B cell (primary cell): ENCODE data around the gene WFS1.

Experiments
- EZH2 ChIP-seq: IDR thresholded peaks from 2 replicates; pipeline ENCODE4 v1.6.1; 2012; ENCODE audit warnings: borderline replicate concordance, low read depth, mild to moderate bottlenecking, moderate library complexity, low read length; ENCODE audit not compliant: insufficient read depth, poor library complexity, severe bottlenecking
- TF ChIP-seq, protein P1 (sequence below): fragments of 200-600 bp; IDR thresholded peaks from one replicate; pipeline ENCODE4 v1.8.0; 2022; ENCODE audit warnings: antibody characterized with exemption, mild to moderate bottlenecking

DNA sequence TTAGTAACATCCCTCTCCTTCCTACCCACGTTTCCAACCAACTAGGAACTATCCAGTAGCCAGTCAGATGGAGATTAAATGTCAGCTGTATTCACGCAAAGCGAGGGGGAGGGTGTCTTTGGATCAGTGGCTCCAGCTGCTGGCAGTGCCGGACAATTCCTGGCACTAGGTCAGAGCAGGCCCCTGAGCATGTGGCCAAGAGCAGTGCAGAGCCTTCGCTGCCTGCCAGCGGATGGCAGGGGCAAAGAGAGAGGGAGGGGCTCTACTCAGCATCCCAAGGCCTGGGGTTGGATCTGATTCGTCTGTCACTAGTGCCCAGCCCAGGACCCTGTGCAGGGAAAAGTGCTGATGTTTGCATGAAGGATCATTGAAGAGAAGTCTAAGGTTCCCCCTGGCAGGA lies 40.6 kb upstream of the WFS1 start:
- TF ChIP-seq EZH2 = no peak
- TF ChIP-seq, protein P1, sequence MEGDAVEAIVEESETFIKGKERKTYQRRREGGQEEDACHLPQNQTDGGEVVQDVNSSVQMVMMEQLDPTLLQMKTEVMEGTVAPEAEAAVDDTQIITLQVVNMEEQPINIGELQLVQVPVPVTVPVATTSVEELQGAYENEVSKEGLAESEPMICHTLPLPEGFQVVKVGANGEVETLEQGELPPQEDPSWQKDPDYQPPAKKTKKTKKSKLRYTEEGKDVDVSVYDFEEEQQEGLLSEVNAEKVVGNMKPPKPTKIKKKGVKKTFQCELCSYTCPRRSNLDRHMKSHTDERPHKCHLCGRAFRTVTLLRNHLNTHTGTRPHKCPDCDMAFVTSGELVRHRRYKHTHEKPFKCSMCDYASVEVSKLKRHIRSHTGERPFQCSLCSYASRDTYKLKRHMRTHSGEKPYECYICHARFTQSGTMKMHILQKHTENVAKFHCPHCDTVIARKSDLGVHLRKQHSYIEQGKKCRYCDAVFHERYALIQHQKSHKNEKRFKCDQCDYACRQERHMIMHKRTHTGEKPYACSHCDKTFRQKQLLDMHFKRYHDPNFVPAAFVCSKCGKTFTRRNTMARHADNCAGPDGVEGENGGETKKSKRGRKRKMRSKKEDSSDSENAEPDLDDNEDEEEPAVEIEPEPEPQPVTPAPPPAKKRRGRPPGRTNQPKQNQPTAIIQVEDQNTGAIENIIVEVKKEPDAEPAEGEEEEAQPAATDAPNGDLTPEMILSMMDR = no peak
